Breast epithelium (tissue), 4 donors: ENCODE data around the gene PLXNB2. TPM values are rescaled to one million over a fixed set of nuclear protein-coding genes. Genes with fewer than 3 reads are reported as not detected.
A peak's percentile ranks its signal among the peaks of the same experiment; 100 is the strongest.

ENCODE experiments used
- DNase-seq, 2 donors: peaks; one replicate each; pipeline ENCODE4 v3.0.0-alpha.2; 2019; ENCODE audit warnings: low spot score in 2 of 2
- H3K27ac ChIP-seq, 2 donors: fragments of 200-600 bp; sonication (generic) in 1 of 2; one replicate each; pipeline ENCODE4 v1.5.1; 2016 to 2019; ENCODE audit warnings: mild to moderate bottlenecking in 1 of 2
- H3K27me3 ChIP-seq, 2 donors: fragments of 200-600 bp; sonication (generic) in 1 of 2; one replicate each; pipeline versions ENCODE4 v1.5.1 to v1.6.0; 2017 to 2019; ENCODE audit warnings: control low read depth in 1 of 2, mild to moderate bottlenecking in 1 of 2
- H3K36me3 ChIP-seq: fragments of 200-600 bp; one replicate; pipeline ENCODE4 v1.5.1; 2019
- H3K4me1 ChIP-seq, 2 donors: fragments of 200-600 bp; sonication (generic); one replicate each; pipeline ENCODE4 v1.5.1; 2016 to 2019; ENCODE audit warnings: control low read depth in 1 of 2
- H3K4me3 ChIP-seq, 3 donors: fragments of 200-600 bp; sonication (generic); 1 replicate in 2 of 3; 2 replicates in 1 of 3; pipeline ENCODE4 v1.5.1; 2016 to 2019; ENCODE audit warnings: mild to moderate bottlenecking in 3 of 3, moderate library complexity in 2 of 3
- H3K9me3 ChIP-seq, 2 donors: fragments of 200-600 bp; sonication (generic) in 1 of 2; one replicate each; pipeline ENCODE4 v1.5.1; 2016 to 2019; ENCODE audit warnings: control low read depth in 1 of 2
- CTCF ChIP-seq, 3 donors: fragments of 450-650 bp; IDR thresholded peaks; one replicate each; pipeline ENCODE4 v1.5.1; 2016 to 2017; ENCODE audit warnings: antibody characterized with exemption in 3 of 3, mild to moderate bottlenecking in 3 of 3, moderate library complexity in 3 of 3
- POLR2A ChIP-seq: fragments of 450-650 bp; IDR thresholded peaks from one replicate; pipeline ENCODE4 v1.6.1; 2016; ENCODE audit warnings: antibody characterized with exemption, mild to moderate bottlenecking, moderate library complexity
- POLR2AphosphoS5 ChIP-seq, 3 donors: sonication (generic); formaldehyde crosslinking; IDR thresholded peaks; one replicate each; pipeline ENCODE4 v1.6.1; 2017; ENCODE audit warnings: antibody characterized with exemption in 3 of 3
- intact Hi-C: fragments of 100-400 bp; cut with DNase I; formaldehyde crosslinking; loops from one replicate; pipeline ENCODE4 v1.15.1; 2023; ENCODE audit warnings: low total_unique reads
- total RNA-seq, 3 donors: library from RNA; depleted of rRNA; stranded (reverse); fragments of >200 nt; gene quantifications; one replicate each; pipeline ENCODE4 v1.1.0, GENCODE V29; 2016

PLXNB2 gene
- total RNA-seq, 3 donors from 2014 or later = 79.0 to 137 (median 122) TPM

- Histone ChIP-seq H3K4me3 (peak overlapping the region; percentile 32 to 73 (median 41)), H3K4me1 (peaks cover 65 to 68% of the 10 kb centered on the region in 2 donors)
- intact Hi-C loops = no loop called here
These were observed 8.3 kb downstream of the PLXNB2 start for GRCh38 chr22:50298937-50299784.

GRCh38 chr22:50298266-50298637 is 9.2 kb downstream of the PLXNB2 start:
- no peaks in the 10 kb centered on the region for H3K36me3 ChIP-seq
- peak overlapping the region; percentile 94 to 98 for H3K27ac ChIP-seq
- intact Hi-C loops = no loop called here
- peaks cover 66% of the 10 kb centered on the region in 2 donors for H3K4me1 ChIP-seq
- H3K4me3 ChIP-seq = no peak overlapping the region
- no peaks in the 10 kb centered on the region for H3K9me3 ChIP-seq
- H3K27me3 ChIP-seq = no peaks in the 10 kb centered on the region
- DNase-seq = no peak
- no peak for TF ChIP-seq POLR2A
- TF ChIP-seq POLR2AphosphoS5 (IDR thresholded peaks at IDR 0.05) = no peak
- TF ChIP-seq CTCF (IDR thresholded peaks at IDR 0.05) = no peak

More at GRCh38 chr22:50298937-50299784, 8.3 kb downstream of the PLXNB2 start:
- Histone ChIP-seq H3K36me3 (no peaks in the 10 kb centered on the region), H3K27ac (peak overlapping the region; percentile 94 to 98), H3K27me3 (no peaks in the 10 kb centered on the region), H3K9me3 (no peaks in the 10 kb centered on the region)
- no peak for DNase-seq
- TF ChIP-seq POLR2A (no peak), POLR2AphosphoS5 (IDR thresholded peaks at IDR 0.05) (no peak), CTCF (IDR thresholded peaks at IDR 0.05) (no peak)

GRCh38 chr22:50297510-50298265 is 9.8 kb downstream of the PLXNB2 start:
- Histone ChIP-seq H3K9me3 (no peaks in the 10 kb centered on the region), H3K4me3 (peak overlapping the region in 1 of 3 donors; percentile 42), H3K27ac (peak overlapping the region; percentile 94 to 98), H3K36me3 (no peaks in the 10 kb centered on the region), H3K4me1 (peaks cover 66% of the 10 kb centered on the region in 2 donors), H3K27me3 (no peaks in the 10 kb centered on the region)
- intact Hi-C loops = no loop called here
- DNase-seq = no peak
- TF ChIP-seq POLR2A = no peak
- no peak for TF ChIP-seq POLR2AphosphoS5 (IDR thresholded peaks at IDR 0.05)
- no peak for TF ChIP-seq CTCF (IDR thresholded peaks at IDR 0.05)

- H3K4me1 ChIP-seq = peaks cover 58 to 60% of the 10 kb centered on the region in 2 donors
- H3K4me3 ChIP-seq = peak overlapping the region in 1 of 3 donors; percentile 42
- no peaks in the 10 kb centered on the region for H3K27me3 ChIP-seq
- DNase-seq = no peak
- H3K27ac ChIP-seq = peak overlapping the region; percentile 94 to 98
- no peaks in the 10 kb centered on the region for H3K9me3 ChIP-seq
- intact Hi-C loops = no loop called here
- H3K36me3 ChIP-seq = no peaks in the 10 kb centered on the region
- TF ChIP-seq POLR2A (no peak), CTCF (IDR thresholded peaks at IDR 0.05) (no peak), POLR2AphosphoS5 (IDR thresholded peaks at IDR 0.05) (no peak)
These were observed 10.6 kb downstream of the PLXNB2 start for GRCh38 chr22:50296658-50297490.
